HepG2 (cell line): ENCODE data around the gene CYTH1. TPM values are rescaled to one million over a fixed set of nuclear protein-coding genes. Genes with fewer than 3 reads are reported as not detected.
"Not testable (repeated sequence)": the region's sequence is repeated elsewhere in the genome, so short reads cannot be mapped to it uniquely, and the experiment has no call there.

Source experiments
- ATAC-seq: fragments of 200-7000 bp; cut with Tn5 transposase; 3 replicates; pipeline ENCODE4 v1.9.1; 2020; ENCODE audit warnings: mild to moderate bottlenecking, moderate library complexity
- BruUV-seq: library from RNA; stranded (reverse); fragments of 400-500 nt; replicated peaks from 2 replicates; lab custom pipeline; 2021; lab: Mats Ljungman, UMichigan
- CTCF ChIA-PET: fragments of 300-600 bp; formaldehyde crosslinking; extraction: SDS; loops from one replicate; lab custom pipeline; 2021; ENCODE audit warnings: low total read pairs, inconsistent platforms, low intra/inter-chr PET ratio; lab: Yijun Ruan, JAX
- POLR2A ChIA-PET: fragments of 350-600 bp; sonication (Branson Sonifier 250); formaldehyde crosslinking; loops from one replicate; lab custom pipeline; 2020; ENCODE audit warnings: antibody characterized with exemption, inconsistent platforms; lab: Yijun Ruan, JAX
- DNase-seq: peaks from one replicate; pipeline ENCODE4 v3.0.0-alpha.2; 2015; ENCODE audit warnings: low spot score
- FAIRE-seq: peaks from 3 replicates; lab custom pipeline; 2011; peaks lifted over from hg19 to GRCh38; lab: Jason Lieb, UNC
- H2AFZ ChIP-seq: one replicate; pipeline ENCODE4 v1.6.1; 2011; ENCODE audit warnings: low read length, inconsistent platforms
- H3K27ac ChIP-seq: fragments of 300-600 bp; 3 replicates; pipeline ENCODE4 v1.8.0; 2011; ENCODE audit warnings: mixed run types, mild to moderate bottlenecking, mixed read lengths, low read length, inconsistent platforms; ENCODE audit not compliant: insufficient read depth; ENCODE audit errors: extremely low read length
- H3K27me3 ChIP-seq, 2 experiments: fragments of 200-600 bp in 1 of 2; 2 replicates in 1 of 2; 3 replicates in 1 of 2; pipeline versions ENCODE4 v1.6.0 to v1.8.0; 2011; ENCODE audit warnings: low read length in 2 of 2, mild to moderate bottlenecking in 2 of 2, moderate library complexity in 2 of 2, inconsistent platforms in 1 of 2; ENCODE audit not compliant: insufficient read depth in 2 of 2, control insufficient read depth in 1 of 2
- H3K36me3 ChIP-seq, 2 experiments: fragments of 200-600 bp in 1 of 2; replicated peaks in 1 of 2; 2 replicates in 1 of 2; 3 replicates in 1 of 2; pipeline versions ENCODE4 v1.5.1 to v1.8.0; 2011; ENCODE audit warnings: low read length in 2 of 2, inconsistent platforms in 1 of 2; ENCODE audit not compliant: insufficient read depth in 2 of 2, control insufficient read depth in 1 of 2
- H3K4me1 ChIP-seq: 2 replicates; pipeline ENCODE4 v1.5.1; 2012; ENCODE audit warnings: low read length, inconsistent platforms; ENCODE audit not compliant: insufficient read depth
- H3K4me2 ChIP-seq: 2 replicates; pipeline ENCODE4 v1.6.0; 2011; ENCODE audit warnings: low read depth, low read length, inconsistent platforms
- H3K4me3 ChIP-seq, 3 experiments: fragments of 200-600 bp in 1 of 3; sonication (generic), shearing (Covaris generic) in 1 of 3; replicated peaks in 1 of 3; 2 replicates each; pipeline ENCODE4 v1.5.1; 2011 to 2016; ENCODE audit warnings: low read length in 3 of 3, inconsistent platforms in 2 of 3, low read depth in 2 of 3, mild to moderate bottlenecking in 2 of 3, control low read depth in 1 of 3, mixed read lengths in 1 of 3; ENCODE audit not compliant: insufficient read depth in 1 of 3
- H3K79me2 ChIP-seq: one replicate; pipeline ENCODE4 v1.6.1; 2011; ENCODE audit warnings: low read length, inconsistent platforms; ENCODE audit not compliant: insufficient read depth
- H3K9ac ChIP-seq: 2 replicates; pipeline ENCODE4 v1.6.0; 2011; ENCODE audit warnings: mild to moderate bottlenecking, low read depth, low read length, inconsistent platforms; ENCODE audit not compliant: insufficient read depth
- H3K9me3 ChIP-seq: 2 replicates; pipeline ENCODE4 v1.5.1; 2012; ENCODE audit warnings: mild to moderate bottlenecking, low read length
- H4K20me1 ChIP-seq: 2 replicates; pipeline ENCODE4 v1.6.0; 2011; ENCODE audit warnings: inconsistent platforms, mild to moderate bottlenecking, low read length, moderate library complexity; ENCODE audit not compliant: insufficient read depth
- ERF ChIP-seq: IDR thresholded peaks from 2 replicates; pipeline ENCODE4 v1.6.1; 2018; ENCODE audit warnings: missing biosample characterization, missing genetic modification reagents
- PLSCR1 ChIP-seq: sonication (generic); formaldehyde crosslinking; IDR thresholded peaks from 2 replicates; pipeline ENCODE4 v1.5.0; 2020; ENCODE audit warnings: missing genetic modification reagents, mild to moderate bottlenecking, borderline replicate concordance
- TBX2 ChIP-seq: sonication (generic); formaldehyde crosslinking; IDR thresholded peaks from 2 replicates; pipeline ENCODE4 v1.5.0; 2020; ENCODE audit warnings: missing genetic modification reagents, mild to moderate bottlenecking, borderline replicate concordance
- ZBTB3 ChIP-seq: sonication (generic); formaldehyde crosslinking; IDR thresholded peaks from 2 replicates; pipeline ENCODE4 v1.4.0; 2020; ENCODE audit warnings: low read depth, mild to moderate bottlenecking, moderate library complexity, missing genetic modification reagents, borderline replicate concordance
- ZFP41 ChIP-seq: sonication (generic); formaldehyde crosslinking; IDR thresholded peaks from 2 replicates; pipeline ENCODE4 v1.4.0; 2020; ENCODE audit warnings: mild to moderate bottlenecking, missing genetic modification reagents, borderline replicate concordance
- ZFX ChIP-seq: sonication (generic); formaldehyde crosslinking; IDR thresholded peaks from 2 replicates; pipeline ENCODE4 v1.4.0; 2020; ENCODE audit warnings: mild to moderate bottlenecking, low read depth, missing genetic modification reagents, moderate library complexity
- ZNF101 ChIP-seq: sonication (generic); formaldehyde crosslinking; IDR thresholded peaks from 2 replicates; pipeline ENCODE4 v1.4.0; 2020; ENCODE audit warnings: mild to moderate bottlenecking, low read depth, missing genetic modification reagents, borderline replicate concordance
- ZNF460 ChIP-seq: sonication (generic); formaldehyde crosslinking; IDR thresholded peaks from 2 replicates; pipeline ENCODE4 v1.5.1; 2020; ENCODE audit warnings: missing genetic modification reagents, mild to moderate bottlenecking, borderline replicate concordance
- ZNF598 ChIP-seq: sonication (generic); formaldehyde crosslinking; IDR thresholded peaks from 2 replicates; pipeline ENCODE4 v1.5.1; 2020; ENCODE audit warnings: mild to moderate bottlenecking, missing genetic modification reagents, borderline replicate concordance
- ZNF770 ChIP-seq: sonication (generic); formaldehyde crosslinking; IDR thresholded peaks from 2 replicates; pipeline ENCODE4 v1.5.0; 2020; ENCODE audit warnings: mild to moderate bottlenecking, missing genetic modification reagents
- WGBS: methylation state at CpG from one replicate; pipeline ENCODE4 v1.1.6; 2017; ENCODE audit warnings: low lambda C conversion rate; 5-methylcytosine and 5-hydroxymethylcytosine counted together
- in situ Hi-C: cut with HindIII; loops from 2 replicates; pipeline ENCODE4 v1.10.0; 2017; ENCODE audit warnings: low pct_unique_long_range_greater_than_20kb; ENCODE audit not compliant: extremely low pct_ligation_motif_present
- intact Hi-C: fragments of 100-400 bp; cut with micrococcal nuclease; formaldehyde crosslinking; loops from one replicate; pipeline ENCODE4 v1.10.0; 2022; ENCODE audit not compliant: unreplicated experiment
- polyA plus RNA-seq, 8 experiments: library from polyadenylated mRNA; depleted of rRNA in 3 of 8; stranded (reverse) in 7 of 8; unstranded in 1 of 8; fragments of >200 nt; fragmentation: Illumina TruSeq in 4 of 8; extraction: Trizol in 4 of 8; gene quantifications; 2 replicates each; pipeline versions ENCODE4 v1.2.1 to v1.2.3, GENCODE V29; 2011 to 2016; ENCODE audit warnings: low read depth in 4 of 8, missing spikeins in 1 of 8, mixed read lengths in 1 of 8; ENCODE audit not compliant: insufficient read depth in 1 of 8
- total RNA-seq, 5 experiments: library from RNA; depleted of rRNA; stranded (reverse); fragments of >200 nt; fragmentation: Illumina TruSeq; extraction: Trizol; gene quantifications; 2 replicates each; pipeline ENCODE4 v1.2.3, GENCODE V29; 2016; ENCODE audit warnings: low read depth in 1 of 5

CYTH1 gene
- total and polyA plus RNA-seq, 2 of the 13 experiments (the other 11 are each of a cell fraction or from before 2014, with no cell fraction given): 20.1 to 48.9 TPM

- peak; percentile 42; the same call in 1 of the 2 replicates for TF ChIP-seq ZNF460
- TF ChIP-seq TBX2 (CRISPR knock-in tag): 0 out of 2 replicates have a peak, but pooled peaks have one; percentile 13
- TF ChIP-seq ZNF770 (CRISPR knock-in tag): 0 out of 2 replicates have a peak, but pooled peaks have one; percentile 51
- in situ Hi-C loops, H3K27ac ChIP-seq, ATAC-seq, H3K36me3 ChIP-seq, DNase-seq, H3K27me3 ChIP-seq, BruUV-seq, H3K4me3 ChIP-seq, intact Hi-C loops, FAIRE-seq, H3K9me3 ChIP-seq, CTCF ChIA-PET, H3K9ac ChIP-seq, H2AFZ ChIP-seq: not testable (repeated sequence)
- Histone ChIP-seq H3K79me2 (peaks cover 59% of the 10 kb centered on the region), H3K4me1 (peaks cover 53% of the 10 kb centered on the region), H3K4me2 (peak overlapping the region; percentile 81; the same call in 1 of the 2 replicates), H4K20me1 (peaks cover 20% of the 10 kb centered on the region)
- POLR2A ChIA-PET: interaction anchor here (0.6 kb wide), 1 partner anchor 46 kb away, joined by 3 read pairs; no protein-coding TSS in a partner anchor
- 88% methylated on average over 5 of the region's 5 CpGs for WGBS
These were observed 2.8 kb downstream of the CYTH1 start for GRCh38 chr17:78779286-78779651.

- no peaks in the 10 kb centered on the region; a peak in 1 of 5 replicates for H3K36me3 ChIP-seq
- CTCF ChIA-PET: no interaction called here
These were observed 4.2 kb downstream of the CYTH1 start for GRCh38 chr17:78777881-78778280.

More at GRCh38 chr17:78777881-78778280, 4.2 kb downstream of the CYTH1 start:
- Histone ChIP-seq H3K27me3 (no peaks in the 10 kb centered on the region; a peak in 1 of 5 replicates), H3K79me2 (peaks cover 70% of the 10 kb centered on the region), H3K4me3 (no peak overlapping the region), H2AFZ (no peak overlapping the region), H4K20me1 (peaks cover 20% of the 10 kb centered on the region), H3K9me3 (no peaks in the 10 kb centered on the region), H3K9ac (no peak overlapping the region), H3K4me1 (peaks cover 39% of the 10 kb centered on the region), H3K4me2 (no peak overlapping the region), H3K27ac (no peak overlapping the region)
- no peak for DNase-seq
- in situ Hi-C loops (no loop called here), intact Hi-C loops (no loop called here)
- POLR2A ChIA-PET: interaction anchor here (0.7 kb wide), 1 partner anchor 30 kb away, joined by 4 read pairs; no protein-coding TSS in a partner anchor
- BruUV-seq: no TSS peak
- TF ChIP-seq ZFX (CRISPR knock-in tag) (no peak), ERF (CRISPR knock-in tag) (no peak), PLSCR1 (no peak), ZNF101 (CRISPR knock-in tag) (no peak), ZBTB3 (CRISPR knock-in tag) (no peak), ZNF598 (CRISPR knock-in tag) (no peak), ZFP41 (CRISPR knock-in tag) (no peak)
- ATAC-seq: no peak
- no peak for FAIRE-seq
- 94% methylated on average over 4 of the region's 4 CpGs for WGBS
